HepG2 (cell line): ENCODE results near the gene MGST2.

Source experiments
- ARNTL ChIP-seq: sonication (generic); formaldehyde crosslinking; IDR thresholded peaks from 2 replicates; pipeline ENCODE4 v1.4.0; 2020; ENCODE audit warnings: mild to moderate bottlenecking, missing genetic modification reagents
- CTCF ChIP-seq: sonication (generic); formaldehyde crosslinking; IDR thresholded peaks from 2 replicates; pipeline ENCODE4 v1.5.0; 2020; ENCODE audit warnings: mild to moderate bottlenecking, missing genetic modification reagents, moderate library complexity
- FOSL1 ChIP-seq: sonication (generic); formaldehyde crosslinking; IDR thresholded peaks from 2 replicates; pipeline ENCODE4 v1.9.0; 2021; ENCODE audit warnings: missing genetic modification reagents, borderline replicate concordance
- FOXJ3 ChIP-seq: sonication (generic); formaldehyde crosslinking; IDR thresholded peaks from 2 replicates; pipeline ENCODE4 v1.4.0; 2020; ENCODE audit warnings: missing genetic modification reagents, mild to moderate bottlenecking, borderline replicate concordance
- HMG20A ChIP-seq: IDR thresholded peaks from 2 replicates; pipeline ENCODE4 v1.6.1; 2016; ENCODE audit warnings: borderline replicate concordance
- NFE2L1 ChIP-seq: sonication (generic); formaldehyde crosslinking; IDR thresholded peaks from 2 replicates; pipeline ENCODE4 v1.4.0; 2020; ENCODE audit warnings: missing genetic modification reagents, mild to moderate bottlenecking, borderline replicate concordance
- NFE2L2 ChIP-seq: fragments of 150-350 bp; IDR thresholded peaks from 2 replicates; pipeline ENCODE4 v1.6.1; 2014; ENCODE audit warnings: low read length
- NFYB ChIP-seq: sonication (generic); formaldehyde crosslinking; IDR thresholded peaks from 2 replicates; pipeline ENCODE4 v1.4.0; 2020; ENCODE audit warnings: missing genetic modification reagents
- NRL ChIP-seq: sonication (generic); formaldehyde crosslinking; IDR thresholded peaks from 2 replicates; pipeline ENCODE4 v1.5.0; 2020; ENCODE audit warnings: missing genetic modification reagents, mild to moderate bottlenecking, moderate library complexity, borderline replicate concordance
- PBX2 ChIP-seq: IDR thresholded peaks from 2 replicates; pipeline ENCODE4 v1.6.1; 2016; ENCODE audit warnings: control low read depth
- POLR2AphosphoS5 ChIP-seq: IDR thresholded peaks from 2 replicates; pipeline ENCODE4 v1.6.1; 2012; ENCODE audit warnings: low read depth, low read length
- RAD51 ChIP-seq: fragments of 450-650 bp; IDR thresholded peaks from 2 replicates; pipeline ENCODE4 v1.6.1; 2016; ENCODE audit warnings: borderline replicate concordance
- SALL2 ChIP-seq: sonication (generic); formaldehyde crosslinking; IDR thresholded peaks from 2 replicates; pipeline ENCODE4 v1.8.1; 2023; ENCODE audit warnings: mild to moderate bottlenecking, missing genetic modification reagents, inconsistent platforms
- ZBTB37 ChIP-seq: sonication (generic); formaldehyde crosslinking; IDR thresholded peaks from 2 replicates; pipeline ENCODE4 v1.4.0; 2020; ENCODE audit warnings: mild to moderate bottlenecking, missing genetic modification reagents

GRCh38 chr4:139684351-139684750, 18.7 kb downstream of the MGST2 start:
- TF ChIP-seq NFE2L1 (CRISPR knock-in tag), result no peak
- TF ChIP-seq HMG20A (CRISPR knock-in tag), result no peak
- no peak for TF ChIP-seq FOXJ3 (CRISPR knock-in tag)
- TF ChIP-seq POLR2AphosphoS5, result no peak
- no peak for TF ChIP-seq CTCF
- TF ChIP-seq NFYB (CRISPR knock-in tag), result no peak
- TF ChIP-seq PBX2 (CRISPR knock-in tag), result no peak
- TF ChIP-seq NFE2L2, result no peak
- TF ChIP-seq NRL (CRISPR knock-in tag), result no peak
- TF ChIP-seq SALL2 (CRISPR knock-in tag), result no peak
- no peak for TF ChIP-seq ARNTL (CRISPR knock-in tag)
- TF ChIP-seq ZBTB37 (CRISPR knock-in tag), result no peak
- TF ChIP-seq RAD51, result no peak
- no peak for TF ChIP-seq FOSL1 (CRISPR knock-in tag)
